Caco-2 (cell line): ENCODE data around the gene KMT2A. TPM values are rescaled to one million over a fixed set of nuclear protein-coding genes. Genes with fewer than 3 reads are reported as not detected.

Source experiments
- BruUV-seq: library from RNA; stranded (reverse); fragments of 400-500 nt; replicated peaks from 2 replicates; lab custom pipeline; 2021; lab: Mats Ljungman, UMichigan
- CTCF ChIA-PET: fragments of 300-600 bp; sonication (Branson Sonifier 250); formaldehyde crosslinking; loops from one replicate; lab custom pipeline; 2022; ENCODE audit warnings: antibody characterized with exemption; lab: Charles Lee
- POLR2A ChIA-PET: fragments of 300-600 bp; sonication (Branson Sonifier 250); formaldehyde crosslinking; loops from one replicate; lab custom pipeline; 2022; ENCODE audit warnings: antibody characterized with exemption; lab: Charles Lee
- DNase-seq, 2 experiments: peaks; one replicate each; pipeline versions ENCODE4 v3.0.0 to v3.0.0-alpha.2; 2020 to 2022
- H3K27me3 ChIP-seq: replicated peaks from 2 replicates; pipeline ENCODE4 v1.6.0; 2011; ENCODE audit warnings: low read length; ENCODE audit not compliant: control insufficient read depth, insufficient read depth
- H3K36me3 ChIP-seq: 2 replicates; pipeline ENCODE4 v1.5.1; 2011; ENCODE audit warnings: low read length; ENCODE audit not compliant: control insufficient read depth, insufficient read depth
- H3K4me1 ChIP-seq: fragments of 250-450 bp; sonication (Bioruptor Pico); 2 replicates; pipeline ENCODE4 v1.5.1; 2020; ENCODE audit warnings: mild to moderate bottlenecking
- H3K4me3 ChIP-seq: 2 replicates; pipeline ENCODE4 v1.5.1; 2011; ENCODE audit warnings: low read depth, mild to moderate bottlenecking, control low read depth, low read length
- H3K9me3 ChIP-seq: fragments of 250-450 bp; sonication (Bioruptor Pico); 2 replicates; pipeline ENCODE4 v1.5.1; 2020; ENCODE audit warnings: mild to moderate bottlenecking, moderate library complexity
- H3K27ac Mint-ChIP-seq: one replicate; pipeline ENCODE4 v1.8.0; 2022; ENCODE audit warnings: mixed read lengths; ENCODE audit not compliant: unreplicated experiment
- H3K27me3 Mint-ChIP-seq: one replicate; pipeline ENCODE4 v1.8.0; 2022; ENCODE audit warnings: mixed read lengths; ENCODE audit not compliant: insufficient read depth, unreplicated experiment
- H3K36me3 Mint-ChIP-seq: one replicate; pipeline ENCODE4 v1.8.0; 2022; ENCODE audit warnings: mild to moderate bottlenecking, mixed read lengths; ENCODE audit not compliant: insufficient read depth, unreplicated experiment
- H3K4me1 Mint-ChIP-seq: one replicate; pipeline ENCODE4 v1.8.0; 2022; ENCODE audit warnings: low read depth, mixed read lengths; ENCODE audit not compliant: unreplicated experiment
- H3K4me3 Mint-ChIP-seq: one replicate; pipeline ENCODE4 v1.8.0; 2022; ENCODE audit warnings: mild to moderate bottlenecking, moderate library complexity, mixed read lengths; ENCODE audit not compliant: unreplicated experiment
- H3K9me3 Mint-ChIP-seq: one replicate; pipeline ENCODE4 v1.8.0; 2022; ENCODE audit warnings: mixed read lengths; ENCODE audit not compliant: unreplicated experiment
- intact Hi-C: fragments of 100-400 bp; cut with micrococcal nuclease; formaldehyde crosslinking; loops from one replicate; pipeline ENCODE4 v1.10.0; 2022; ENCODE audit not compliant: unreplicated experiment
- total RNA-seq: library from RNA; stranded (reverse); gene quantifications from 2 replicates; pipeline ENCODE4 v1.2.3, GENCODE V29; 2022
- TF ChIP-seq, protein P1 (sequence below), 2 experiments: fragments of 200-600 bp in 1 of 2; IDR thresholded peaks; 1 replicate in 1 of 2; 2 replicates in 1 of 2; pipeline versions ENCODE4 v1.5.1 to v1.8.0; 2011 to 2022; ENCODE audit warnings: antibody characterized with exemption in 1 of 2, control low read depth in 1 of 2, inconsistent platforms in 1 of 2, low read depth in 1 of 2, low read length in 1 of 2, mild to moderate bottlenecking in 1 of 2, moderate library complexity in 1 of 2; ENCODE audit not compliant: insufficient read depth in 1 of 2, severe bottlenecking in 1 of 2, unreplicated experiment in 1 of 2

The KMT2A gene
- total RNA-seq, 1 experiment from 2014 or later: 93.9 TPM

DNA sequence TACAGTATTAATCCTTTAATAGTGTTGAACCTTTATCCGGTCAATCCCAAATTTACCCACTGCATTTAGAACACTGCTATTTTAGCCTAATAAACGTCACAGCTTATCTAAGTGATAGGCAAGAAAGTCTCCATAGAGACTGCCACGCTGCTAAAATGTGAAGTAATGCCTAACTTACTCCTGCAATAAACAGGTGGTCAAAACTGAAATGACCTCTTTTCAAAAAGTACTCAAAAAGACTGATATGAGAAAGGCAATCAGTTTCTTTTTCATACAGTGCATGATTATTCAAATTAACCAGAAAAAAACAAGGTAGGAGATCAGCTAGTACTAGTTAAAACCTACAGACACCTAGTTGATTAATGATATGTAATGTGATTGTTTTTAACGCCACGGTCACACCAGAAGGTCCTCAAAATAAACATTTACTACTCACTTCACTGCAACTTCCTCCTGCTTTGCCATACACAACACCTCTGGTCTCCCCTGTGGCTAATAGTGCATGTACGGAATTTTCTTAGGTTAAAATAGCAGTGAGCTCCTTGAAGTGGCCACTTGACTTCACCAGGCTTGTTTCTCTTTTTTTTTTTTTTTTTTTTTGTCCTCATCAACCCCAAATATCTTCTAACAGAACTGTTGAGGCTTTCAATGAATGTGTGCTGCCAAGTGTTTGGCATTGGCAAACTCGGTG is 26.1 kb upstream of the KMT2A start:
- intact Hi-C loops: no loop called here
- Histone ChIP-seq H3K4me3 (no peak overlapping the region), H3K9me3 (no peaks in the 10 kb centered on the region), H3K27me3 (no peaks in the 10 kb centered on the region), H3K36me3 (peaks cover 4% of the 10 kb centered on the region), H3K4me1 (0 out of 2 replicates have a peak, but pooled peaks cover 5% of the 10 kb centered on the region)
- BruUV-seq: no TSS peak
- ChIA-PET POLR2A (interaction anchor here (0.6 kb wide), 1 partner anchor 26 kb away, joined by 5 read pairs; no protein-coding TSS in a partner anchor), CTCF (interaction anchor here (0.6 to 0.8 kb wide), 3 partner anchors 78 to 483 kb away, joined by 6 to 9 read pairs (median 7); no protein-coding TSS in a partner anchor)
- TF ChIP-seq, protein P1, sequence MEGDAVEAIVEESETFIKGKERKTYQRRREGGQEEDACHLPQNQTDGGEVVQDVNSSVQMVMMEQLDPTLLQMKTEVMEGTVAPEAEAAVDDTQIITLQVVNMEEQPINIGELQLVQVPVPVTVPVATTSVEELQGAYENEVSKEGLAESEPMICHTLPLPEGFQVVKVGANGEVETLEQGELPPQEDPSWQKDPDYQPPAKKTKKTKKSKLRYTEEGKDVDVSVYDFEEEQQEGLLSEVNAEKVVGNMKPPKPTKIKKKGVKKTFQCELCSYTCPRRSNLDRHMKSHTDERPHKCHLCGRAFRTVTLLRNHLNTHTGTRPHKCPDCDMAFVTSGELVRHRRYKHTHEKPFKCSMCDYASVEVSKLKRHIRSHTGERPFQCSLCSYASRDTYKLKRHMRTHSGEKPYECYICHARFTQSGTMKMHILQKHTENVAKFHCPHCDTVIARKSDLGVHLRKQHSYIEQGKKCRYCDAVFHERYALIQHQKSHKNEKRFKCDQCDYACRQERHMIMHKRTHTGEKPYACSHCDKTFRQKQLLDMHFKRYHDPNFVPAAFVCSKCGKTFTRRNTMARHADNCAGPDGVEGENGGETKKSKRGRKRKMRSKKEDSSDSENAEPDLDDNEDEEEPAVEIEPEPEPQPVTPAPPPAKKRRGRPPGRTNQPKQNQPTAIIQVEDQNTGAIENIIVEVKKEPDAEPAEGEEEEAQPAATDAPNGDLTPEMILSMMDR (IDR thresholded peaks at IDR 0.05; ENCODE audit: insufficient read depth in 1 of 2, low read depth in 1 of 2, low read length in 1 of 2, severe bottlenecking in 1 of 2, unreplicated experiment in 1 of 2): no peak
- H3K4me1 Mint-ChIP-seq: peaks cover 15% of the 10 kb centered on the region
- DNase-seq: no peak
- H3K27ac Mint-ChIP-seq: peak overlapping the region; percentile 21
- H3K27me3 Mint-ChIP-seq: no peaks in the 10 kb centered on the region
- peaks cover 72% of the 10 kb centered on the region for H3K36me3 Mint-ChIP-seq
- no peak overlapping the region for H3K4me3 Mint-ChIP-seq
- no peaks in the 10 kb centered on the region for H3K9me3 Mint-ChIP-seq

DNA sequence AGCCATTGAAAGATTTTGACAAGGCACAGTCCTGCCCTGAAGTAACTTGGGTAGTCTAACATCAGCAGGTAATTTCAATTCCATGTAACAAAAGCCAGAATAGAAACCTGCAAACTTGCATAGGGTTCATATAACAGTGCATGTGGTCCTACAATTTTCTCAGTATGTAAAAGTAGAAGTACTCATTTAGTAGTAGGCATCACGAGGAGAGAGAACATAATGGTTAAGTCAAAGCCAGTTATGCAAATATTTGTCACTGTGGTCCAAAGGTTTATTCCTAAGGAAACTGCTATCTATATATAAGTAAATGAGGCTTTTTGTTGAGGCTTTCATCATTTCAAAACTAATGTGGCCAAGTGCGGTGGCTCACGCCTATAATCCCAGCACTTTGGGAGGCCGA is 24.8 kb upstream of the KMT2A start:
- 0 out of 2 replicates have a peak, but pooled peaks cover 5% of the 10 kb centered on the region for H3K4me1 ChIP-seq

DNA sequence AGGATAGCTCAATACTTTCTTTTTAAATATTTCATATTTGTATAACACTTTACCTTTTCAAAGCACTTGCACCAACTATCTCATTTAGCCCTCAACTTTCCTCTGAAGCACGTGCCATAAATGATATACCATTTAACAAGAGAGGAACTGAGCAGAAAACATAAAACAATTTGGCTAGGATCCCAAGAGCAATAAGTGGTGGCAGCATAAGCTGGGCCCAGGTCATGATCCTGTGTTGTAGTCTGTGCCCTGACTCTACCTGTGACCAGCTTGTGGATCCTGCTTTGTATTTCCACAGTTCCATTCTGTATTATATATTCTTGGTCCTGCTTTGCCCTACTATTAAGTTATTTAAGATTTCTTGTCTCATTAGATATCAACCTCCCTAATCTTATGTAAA is 23.4 kb upstream of the KMT2A start:
- POLR2A ChIA-PET: interaction anchor here (0.6 kb wide), 1 partner anchor 9 kb away, joined by 3 read pairs; no protein-coding TSS in a partner anchor
- TF ChIP-seq, protein P1 (IDR thresholded peaks at IDR 0.05; ENCODE audit: insufficient read depth in 1 of 2, low read depth in 1 of 2, low read length in 1 of 2, severe bottlenecking in 1 of 2, unreplicated experiment in 1 of 2): no peak
- Histone ChIP-seq H3K27me3 (no peaks in the 10 kb centered on the region), H3K4me1 (0 out of 2 replicates have a peak, but pooled peaks cover 6% of the 10 kb centered on the region), H3K9me3 (no peaks in the 10 kb centered on the region), H3K4me3 (no peak overlapping the region), H3K36me3 (no peaks in the 10 kb centered on the region; the same call in 1 of the 2 replicates)
- Mint-ChIP-seq H3K27me3 (no peaks in the 10 kb centered on the region), H3K9me3 (no peaks in the 10 kb centered on the region), H3K36me3 (peaks cover 45% of the 10 kb centered on the region), H3K4me1 (peaks cover 13% of the 10 kb centered on the region), H3K27ac (no peak overlapping the region), H3K4me3 (no peak overlapping the region)
- intact Hi-C loops: no loop called here
- BruUV-seq: no TSS peak
- DNase-seq: no peak
- CTCF ChIA-PET: no interaction called here

More for the DNA sequence above, 24.8 kb upstream of the KMT2A start:
- peak overlapping the region; percentile 21 for H3K27ac Mint-ChIP-seq
- no peaks in the 10 kb centered on the region for H3K27me3 Mint-ChIP-seq
- no peaks in the 10 kb centered on the region for H3K27me3 ChIP-seq
- H3K36me3 Mint-ChIP-seq: peaks cover 59% of the 10 kb centered on the region
- TF ChIP-seq, protein P1 (IDR thresholded peaks at IDR 0.05; ENCODE audit: insufficient read depth in 1 of 2, low read depth in 1 of 2, low read length in 1 of 2, severe bottlenecking in 1 of 2, unreplicated experiment in 1 of 2): no peak
- intact Hi-C loops: no loop called here
- CTCF ChIA-PET: interaction anchor here (0.7 kb wide), 1 partner anchor 13 kb away, joined by 3 read pairs; no protein-coding TSS in a partner anchor
- H3K4me1 Mint-ChIP-seq: peaks cover 13% of the 10 kb centered on the region
- DNase-seq: no peak
- peaks cover 4% of the 10 kb centered on the region for H3K36me3 ChIP-seq
- BruUV-seq: no TSS peak
- POLR2A ChIA-PET: no interaction called here
- no peak overlapping the region for H3K4me3 Mint-ChIP-seq
- H3K4me3 ChIP-seq: no peak overlapping the region
- H3K9me3 ChIP-seq: no peaks in the 10 kb centered on the region
- H3K9me3 Mint-ChIP-seq: no peaks in the 10 kb centered on the region
